Activated CD8-positive, alpha-beta T cell treated with anti-CD3 and anti-CD28 coated beads, Interleukin-2, amount 10 ng/mL, durations not matched to agents 7 days and 5 days (primary cell): ENCODE measurements around the gene NTRK2. TPM values are rescaled to one million over a fixed set of nuclear protein-coding genes. Genes with fewer than 3 reads are reported as not detected.

ENCODE experiments used
- ATAC-seq: fragments of 150-1000 bp; cut with Tn5 transposase; one replicate; pipeline ENCODE4 v1.10.0; 2021; ENCODE audit warnings: moderate library complexity
- CTCF ChIA-PET: fragments of 350-600 bp; sonication (Branson Sonifier 250); formaldehyde crosslinking; loops from one replicate; lab custom pipeline; 2021; ENCODE audit warnings: antibody characterized with exemption; lab: Charles Lee
- POLR2A ChIA-PET: fragments of 350-600 bp; sonication (Branson Sonifier 250); formaldehyde crosslinking; loops from one replicate; lab custom pipeline; 2021; ENCODE audit warnings: antibody characterized with exemption; lab: Charles Lee
- DNase-seq: peaks from one replicate; pipeline ENCODE4 v3.0.0-alpha.2; 2020
- H3K27ac Mint-ChIP-seq: one replicate; pipeline ENCODE4 v1.8.0; 2021; ENCODE audit warnings: mild to moderate bottlenecking, mixed read lengths
- H3K27me3 Mint-ChIP-seq: one replicate; pipeline ENCODE4 v1.8.0; 2021; ENCODE audit warnings: low read depth, mixed read lengths
- H3K36me3 Mint-ChIP-seq: one replicate; pipeline ENCODE4 v1.8.0; 2021; ENCODE audit warnings: low read depth, mixed read lengths
- H3K4me1 Mint-ChIP-seq: one replicate; pipeline ENCODE4 v1.8.0; 2021; ENCODE audit warnings: low read depth, mixed read lengths
- H3K4me3 Mint-ChIP-seq: one replicate; pipeline ENCODE4 v1.8.0; 2021; ENCODE audit warnings: mild to moderate bottlenecking, mixed read lengths
- H3K9me3 Mint-ChIP-seq: one replicate; pipeline ENCODE4 v1.8.0; 2022; ENCODE audit warnings: mixed read lengths; ENCODE audit not compliant: insufficient read depth
- total RNA-seq, 2 experiments: library from RNA; stranded (reverse); gene quantifications; one replicate each; pipeline ENCODE4 v1.2.3, GENCODE V29; 2021

The NTRK2 gene
- total RNA-seq, 2 experiments from 2014 or later, result 0.05 TPM

GRCh38 chr9:84945878-84946538 lies 276.5 kb downstream of the NTRK2 start:
- Mint-ChIP-seq H3K9me3 (no peaks in the 10 kb centered on the region), H3K27me3 (no peaks in the 10 kb centered on the region), H3K4me3 (no peak overlapping the region), H3K4me1 (no peaks in the 10 kb centered on the region), H3K36me3 (no peaks in the 10 kb centered on the region), H3K27ac (no peak overlapping the region)
- ChIA-PET POLR2A (no interaction called here), CTCF (no interaction called here)
- DNase-seq (no peak), ATAC-seq (no peak)

GRCh38 chr9:84947412-84947972 lies 278.0 kb downstream of the NTRK2 start:
- ChIA-PET POLR2A (no interaction called here), CTCF (no interaction called here)
- no peak overlapping the region for H3K4me3 Mint-ChIP-seq
- H3K27me3 Mint-ChIP-seq, result no peaks in the 10 kb centered on the region
- no peaks in the 10 kb centered on the region for H3K9me3 Mint-ChIP-seq
- DNase-seq (no peak), ATAC-seq (no peak)
- H3K36me3 Mint-ChIP-seq, result no peaks in the 10 kb centered on the region
- no peaks in the 10 kb centered on the region for H3K4me1 Mint-ChIP-seq
- no peak overlapping the region for H3K27ac Mint-ChIP-seq

GRCh38 chr9:84949258-84949657 lies 279.7 kb downstream of the NTRK2 start:
- DNase-seq, result no peak
- Mint-ChIP-seq H3K9me3 (no peaks in the 10 kb centered on the region), H3K4me3 (no peak overlapping the region), H3K27ac (no peak overlapping the region), H3K36me3 (no peaks in the 10 kb centered on the region), H3K27me3 (peaks cover 2% of the 10 kb centered on the region), H3K4me1 (no peaks in the 10 kb centered on the region)
- CTCF ChIA-PET, result interaction anchor here (0.6 to 1.1 kb wide), 2 partner anchors 214 to 252 kb away, joined by 3 read pairs; no protein-coding TSS in a partner anchor
- POLR2A ChIA-PET, result no interaction called here
- no peak for ATAC-seq

- H3K4me3 Mint-ChIP-seq, result no peak overlapping the region
- CTCF ChIA-PET, result interaction anchor here (0.6 kb wide), 1 partner anchor 213 kb away, joined by 3 read pairs; no protein-coding TSS in a partner anchor
- no peak for ATAC-seq
- peaks cover 2% of the 10 kb centered on the region for H3K27me3 Mint-ChIP-seq
- no peaks in the 10 kb centered on the region for H3K4me1 Mint-ChIP-seq
- no peak for DNase-seq
- no peaks in the 10 kb centered on the region for H3K9me3 Mint-ChIP-seq
- no peak overlapping the region for H3K27ac Mint-ChIP-seq
- POLR2A ChIA-PET, result interaction anchor here (0.6 kb wide), 1 partner anchor 547 kb away, joined by 3 read pairs; no protein-coding TSS in a partner anchor
- no peaks in the 10 kb centered on the region for H3K36me3 Mint-ChIP-seq
Measured at GRCh38 chr9:84949971-84950370, 280.4 kb downstream of the NTRK2 start.

- no peak overlapping the region for H3K4me3 Mint-ChIP-seq
- no peaks in the 10 kb centered on the region for H3K36me3 Mint-ChIP-seq
- ChIA-PET POLR2A (interaction anchor here (0.6 kb wide), 1 partner anchor 11 kb away, joined by 3 read pairs; no protein-coding TSS in a partner anchor), CTCF (interaction anchor here (1.0 kb wide), 1 partner anchor 554 kb away, joined by 5 read pairs; no protein-coding TSS in a partner anchor)
- peaks cover 2% of the 10 kb centered on the region for H3K27me3 Mint-ChIP-seq
- no peaks in the 10 kb centered on the region for H3K4me1 Mint-ChIP-seq
- DNase-seq (no peak), ATAC-seq (no peak)
- no peaks in the 10 kb centered on the region for H3K9me3 Mint-ChIP-seq
- H3K27ac Mint-ChIP-seq, result no peak overlapping the region
Measured at GRCh38 chr9:84950879-84951811, 281.6 kb downstream of the NTRK2 start.

GRCh38 chr9:84953252-84953773 lies 283.8 kb downstream of the NTRK2 start:
- H3K36me3 Mint-ChIP-seq, result no peaks in the 10 kb centered on the region
- POLR2A ChIA-PET, result no interaction called here

GRCh38 chr9:84953797-84954705 lies 284.5 kb downstream of the NTRK2 start:
- ChIA-PET CTCF (interaction anchor here (0.8 kb wide), 1 partner anchor 13 kb away, joined by 3 read pairs; no protein-coding TSS in a partner anchor), POLR2A (no interaction called here)
- no peaks in the 10 kb centered on the region for H3K36me3 Mint-ChIP-seq
- H3K27me3 Mint-ChIP-seq, result peaks cover 2% of the 10 kb centered on the region
- H3K9me3 Mint-ChIP-seq, result no peaks in the 10 kb centered on the region
- DNase-seq, result peak; percentile 67
- no peak overlapping the region for H3K27ac Mint-ChIP-seq
- no peaks in the 10 kb centered on the region for H3K4me1 Mint-ChIP-seq
- H3K4me3 Mint-ChIP-seq, result no peak overlapping the region
- peak; percentile 76 for ATAC-seq

More at GRCh38 chr9:84953252-84953773, 283.8 kb downstream of the NTRK2 start:
- DNase-seq (no peak), ATAC-seq (no peak)
- peaks cover 2% of the 10 kb centered on the region for H3K27me3 Mint-ChIP-seq
- no peaks in the 10 kb centered on the region for H3K9me3 Mint-ChIP-seq
- H3K4me3 Mint-ChIP-seq, result no peak overlapping the region
- H3K27ac Mint-ChIP-seq, result no peak overlapping the region
- no peaks in the 10 kb centered on the region for H3K4me1 Mint-ChIP-seq
- CTCF ChIA-PET, result no interaction called here

- H3K36me3 Mint-ChIP-seq, result no peaks in the 10 kb centered on the region
- H3K4me3 Mint-ChIP-seq, result no peak overlapping the region
- ChIA-PET POLR2A (no interaction called here), CTCF (interaction anchor here (0.8 kb wide), 1 partner anchor 11 kb away, joined by 3 read pairs; no protein-coding TSS in a partner anchor)
- DNase-seq (no peak), ATAC-seq (no peak)
- no peaks in the 10 kb centered on the region for H3K4me1 Mint-ChIP-seq
- no peak overlapping the region for H3K27ac Mint-ChIP-seq
- no peaks in the 10 kb centered on the region for H3K9me3 Mint-ChIP-seq
- peaks cover 2% of the 10 kb centered on the region for H3K27me3 Mint-ChIP-seq
Measured at GRCh38 chr9:84955155-84955554, 285.6 kb downstream of the NTRK2 start.

- Mint-ChIP-seq H3K36me3 (no peaks in the 10 kb centered on the region), H3K4me3 (no peak overlapping the region), H3K27me3 (peaks cover 2% of the 10 kb centered on the region), H3K9me3 (no peaks in the 10 kb centered on the region), H3K27ac (no peak overlapping the region), H3K4me1 (no peaks in the 10 kb centered on the region)
- ChIA-PET POLR2A (no interaction called here), CTCF (no interaction called here)
- ATAC-seq (no peak), DNase-seq (no peak)
Measured at GRCh38 chr9:84955971-84956370, 286.4 kb downstream of the NTRK2 start.

GRCh38 chr9:84959339-84959738 lies 289.8 kb downstream of the NTRK2 start:
- Mint-ChIP-seq H3K27me3 (no peaks in the 10 kb centered on the region), H3K4me3 (no peak overlapping the region), H3K27ac (no peak overlapping the region), H3K36me3 (no peaks in the 10 kb centered on the region), H3K9me3 (no peaks in the 10 kb centered on the region), H3K4me1 (no peaks in the 10 kb centered on the region)
- CTCF ChIA-PET, result no interaction called here
- ATAC-seq (no peak), DNase-seq (no peak)
- POLR2A ChIA-PET, result no interaction called here
